Neutrophil (primary cell): Measurements from ENCODE around the gene SH3GL2.

Experiments
- H3K27ac ChIP-seq: fragments of 200-600 bp; sonication (generic); 2 replicates; pipeline ENCODE4 v1.5.1; 2016; ENCODE audit warnings: mild to moderate bottlenecking, moderate library complexity
- H3K27me3 ChIP-seq: fragments of 200-600 bp; sonication (generic); 2 replicates; pipeline ENCODE4 v1.6.0; 2016; ENCODE audit warnings: mild to moderate bottlenecking
- H3K36me3 ChIP-seq: fragments of 200-600 bp; sonication (generic); 2 replicates; pipeline ENCODE4 v1.5.1; 2017
- H3K4me1 ChIP-seq, 2 experiments: fragments of 200-600 bp in 1 of 2; sonication (generic) in 1 of 2; 1 replicate in 1 of 2; 2 replicates in 1 of 2; pipeline versions ENCODE4 v1.5.1 to v1.6.1; 2013 to 2016; ENCODE audit warnings: low read depth in 1 of 2, low read length in 1 of 2, mild to moderate bottlenecking in 1 of 2, moderate library complexity in 1 of 2; ENCODE audit not compliant: control insufficient read depth in 1 of 2, insufficient read depth in 1 of 2
- H3K4me3 ChIP-seq, 2 experiments: fragments of 200-600 bp in 1 of 2; sonication (generic) in 1 of 2; 1 replicate in 1 of 2; 2 replicates in 1 of 2; pipeline ENCODE4 v1.5.1; 2013 to 2016; ENCODE audit warnings: low read depth in 1 of 2, low read length in 1 of 2, mild to moderate bottlenecking in 1 of 2, moderate library complexity in 1 of 2
- H3K9me3 ChIP-seq: fragments of 200-600 bp; sonication (generic); 2 replicates; pipeline ENCODE4 v1.5.1; 2016
- CTCF ChIP-seq: fragments of 200-600 bp; sonication (generic); IDR thresholded peaks from 2 replicates; pipeline ENCODE4 v1.5.1; 2016; ENCODE audit warnings: antibody characterized with exemption

The SH3GL2 gene

DNA sequence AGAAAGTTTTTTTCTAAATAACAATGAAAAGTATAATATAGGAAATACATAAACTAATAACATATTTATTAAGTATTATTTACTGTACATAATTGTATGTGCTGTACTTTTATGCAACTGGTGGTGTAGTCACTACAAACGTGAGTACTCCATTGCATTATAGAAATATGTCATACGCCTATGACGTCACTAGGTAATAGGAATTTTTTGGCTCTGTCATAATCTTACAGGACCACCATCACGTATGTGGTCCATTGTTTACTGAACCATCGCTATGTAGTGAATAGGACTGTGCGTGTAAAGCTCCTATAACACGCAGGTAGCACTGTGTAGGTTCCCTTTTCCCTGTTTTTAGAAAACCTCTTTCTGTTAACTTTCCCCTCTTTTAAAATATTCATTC lies 255.0 kb downstream of the SH3GL2 start:
- Histone ChIP-seq H3K27me3 (no peaks in the 10 kb centered on the region), H3K4me1 (no peaks in the 10 kb centered on the region), H3K9me3 (no peaks in the 10 kb centered on the region), H3K27ac (no peak overlapping the region), H3K36me3 (no peaks in the 10 kb centered on the region), H3K4me3 (no peak overlapping the region)
- TF ChIP-seq CTCF = no peak

GRCh38 chr9:17837965-17838364 lies 259.1 kb downstream of the SH3GL2 start:
- H3K9me3 ChIP-seq = no peaks in the 10 kb centered on the region
- H3K27ac ChIP-seq = no peak overlapping the region
- TF ChIP-seq CTCF = no peak
- no peaks in the 10 kb centered on the region for H3K36me3 ChIP-seq
- H3K27me3 ChIP-seq = no peaks in the 10 kb centered on the region
- no peaks in the 10 kb centered on the region for H3K4me1 ChIP-seq
- H3K4me3 ChIP-seq = no peak overlapping the region

DNA sequence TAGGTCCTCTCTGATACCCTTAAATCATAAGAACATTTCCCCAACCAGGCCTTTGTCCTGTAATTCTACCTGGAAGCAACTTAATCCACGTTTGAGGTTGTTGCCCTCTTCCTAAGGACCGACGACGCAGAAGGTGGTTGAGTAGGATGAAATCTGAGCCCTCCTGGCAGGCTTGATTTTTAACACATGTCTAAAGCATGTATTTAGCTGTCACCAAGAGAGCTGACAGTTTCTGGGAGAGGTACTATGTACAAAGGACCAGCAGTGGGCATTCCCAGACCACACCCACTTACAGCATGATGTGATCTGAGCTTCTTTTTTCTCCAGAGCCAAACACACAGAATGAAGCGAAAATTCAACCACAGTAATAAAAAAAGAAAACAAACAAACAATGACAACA lies 260.9 kb downstream of the SH3GL2 start:
- H3K4me3 ChIP-seq = no peak overlapping the region
- no peaks in the 10 kb centered on the region for H3K9me3 ChIP-seq
- H3K27ac ChIP-seq = no peak overlapping the region
- no peaks in the 10 kb centered on the region for H3K4me1 ChIP-seq
- no peaks in the 10 kb centered on the region for H3K36me3 ChIP-seq
- no peaks in the 10 kb centered on the region for H3K27me3 ChIP-seq
- TF ChIP-seq CTCF = no peak

DNA sequence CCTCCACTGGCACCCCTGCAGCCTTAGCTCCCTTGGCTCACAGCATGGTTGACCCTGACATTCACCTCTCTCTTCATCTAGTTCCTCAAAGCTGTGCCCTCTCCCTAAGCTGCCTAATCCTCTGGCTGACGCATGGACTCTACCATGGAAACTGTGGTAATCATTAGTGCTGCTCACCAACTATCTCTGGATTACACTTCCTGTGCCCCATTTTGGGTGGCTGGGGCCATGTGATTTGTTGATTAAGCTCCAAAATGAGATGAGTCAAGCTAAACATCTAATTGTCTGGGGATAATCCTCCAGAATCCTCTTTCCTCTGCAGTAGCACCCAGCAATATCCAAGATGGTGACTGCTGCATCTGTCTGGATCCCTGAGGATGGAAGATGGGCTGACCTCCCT lies 264.4 kb downstream of the SH3GL2 start:
- no peak for TF ChIP-seq CTCF
- H3K9me3 ChIP-seq = no peaks in the 10 kb centered on the region
- no peak overlapping the region for H3K4me3 ChIP-seq
- H3K4me1 ChIP-seq = no peaks in the 10 kb centered on the region
- no peak overlapping the region for H3K27ac ChIP-seq
- no peaks in the 10 kb centered on the region for H3K36me3 ChIP-seq
- H3K27me3 ChIP-seq = no peaks in the 10 kb centered on the region
